NT2/D1 (cell line): ENCODE data around the gene MYO9B.

Experiments used
- SUZ12 ChIP-seq: IDR thresholded peaks from 2 replicates; pipeline ENCODE4 v1.6.1; 2011; ENCODE audit not compliant: insufficient read length, insufficient read depth; ENCODE audit errors: extremely low read depth
- YY1 ChIP-seq: IDR thresholded peaks from 2 replicates; pipeline ENCODE4 v1.6.1; 2011; ENCODE audit not compliant: insufficient read length, insufficient read depth
- ZNF274 ChIP-seq: IDR thresholded peaks from 2 replicates; pipeline ENCODE4 v1.6.1; 2011; ENCODE audit warnings: mild to moderate bottlenecking, low read depth, low read length

DNA sequence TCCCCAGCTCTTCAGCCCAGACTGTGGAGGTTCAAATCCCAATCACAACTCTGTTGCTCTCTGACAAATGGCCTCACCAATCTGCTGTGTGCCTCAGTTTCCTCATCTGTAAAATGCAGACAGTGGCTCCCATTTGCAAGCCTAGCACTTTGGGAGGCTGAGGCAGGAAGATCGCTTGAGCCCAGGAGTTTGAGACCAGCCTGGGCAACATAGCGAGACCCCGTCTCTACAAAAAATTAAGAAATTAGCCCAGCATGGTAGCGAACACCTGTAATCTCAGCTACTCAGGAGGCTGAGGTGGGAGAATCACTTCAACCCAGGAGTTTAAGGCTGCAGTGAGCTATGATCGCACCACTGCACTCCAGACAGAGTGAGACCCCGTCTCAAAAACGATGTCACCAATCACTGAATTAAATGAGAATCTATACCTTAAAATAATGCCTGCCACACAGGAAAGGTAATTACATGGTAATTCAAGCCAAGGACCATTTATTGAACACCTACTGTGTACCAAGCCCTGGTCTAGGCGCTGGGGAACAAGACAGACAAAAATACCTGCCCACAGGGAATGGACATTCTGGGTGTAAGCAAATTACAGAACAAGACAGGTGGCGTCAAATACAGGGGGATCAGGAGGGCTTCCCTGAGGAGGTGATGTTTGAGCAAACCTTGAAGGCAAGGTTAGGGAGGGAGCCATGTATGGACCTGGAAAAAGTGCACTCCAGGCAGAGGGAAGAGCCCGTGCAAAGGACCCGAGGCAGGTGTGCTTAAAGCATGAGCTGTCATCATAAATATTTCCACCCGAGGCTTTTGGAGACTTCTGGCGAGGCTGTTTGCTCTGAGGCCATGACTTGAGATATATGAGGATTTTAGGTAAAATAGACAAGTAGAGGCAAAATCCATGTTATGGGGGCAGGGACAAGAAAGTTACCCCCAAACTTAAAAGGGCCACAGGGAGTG, 162.4 kb downstream of the MYO9B start:
- TF ChIP-seq ZNF274, result no peak
- no peak for TF ChIP-seq YY1
- no peak for TF ChIP-seq SUZ12
